GM04503 (cell line): ENCODE data around the gene CDH4.

Source experiments
- DNase-seq: peaks from one replicate; pipeline ENCODE4 v3.0.0-alpha.2; 2012; ENCODE audit warnings: low read depth

The CDH4 gene

GRCh38 chr20:61301711-61302525, 49.9 kb downstream of the CDH4 start:
- no peak for DNase-seq

GRCh38 chr20:61303217-61303616, 51.2 kb downstream of the CDH4 start:
- DNase-seq = no peak

- DNase-seq = no peak
These were observed 51.6 kb downstream of the CDH4 start for GRCh38 chr20:61303675-61304074.

- no peak for DNase-seq
These were observed 52.7 kb downstream of the CDH4 start for GRCh38 chr20:61304750-61305149.

GRCh38 chr20:61306937-61307475, 54.9 kb downstream of the CDH4 start:
- DNase-seq = no peak

- no peak for DNase-seq
These were observed 55.8 kb downstream of the CDH4 start for GRCh38 chr20:61307686-61308476.

- no peak for DNase-seq
These were observed 56.4 kb downstream of the CDH4 start for GRCh38 chr20:61308477-61308774.

- no peak for DNase-seq
These were observed 58.9 kb downstream of the CDH4 start for GRCh38 chr20:61310954-61311353.

- no peak for DNase-seq
These were observed 59.8 kb downstream of the CDH4 start for GRCh38 chr20:61311656-61312387.

GRCh38 chr20:61312925-61313324, 60.9 kb downstream of the CDH4 start:
- DNase-seq = no peak

GRCh38 chr20:61313396-61313795, 61.3 kb downstream of the CDH4 start:
- no peak for DNase-seq

- no peak for DNase-seq
These were observed 62.4 kb downstream of the CDH4 start for GRCh38 chr20:61314326-61315010.

- no peak for DNase-seq
These were observed 63.3 kb downstream of the CDH4 start for GRCh38 chr20:61315319-61315718.

- no peak for DNase-seq
These were observed 64.3 kb downstream of the CDH4 start for GRCh38 chr20:61316346-61316745.

- no peak for DNase-seq
These were observed 66.0 kb downstream of the CDH4 start for GRCh38 chr20:61317966-61318530.

- DNase-seq = no peak
These were observed 68.8 kb downstream of the CDH4 start for GRCh38 chr20:61320691-61321425.

- DNase-seq = no peak
These were observed 69.4 kb downstream of the CDH4 start for GRCh38 chr20:61321481-61321880.

- DNase-seq = no peak
These were observed 70.2 kb downstream of the CDH4 start for GRCh38 chr20:61322151-61322865.

GRCh38 chr20:61324906-61325305, 72.8 kb downstream of the CDH4 start:
- no peak for DNase-seq

GRCh38 chr20:61325718-61326117, 73.7 kb downstream of the CDH4 start:
- no peak for DNase-seq
